ENCODE results near the gene LGMN. TPM values are rescaled to one million over a fixed set of nuclear protein-coding genes. Genes with fewer than 3 reads are reported as not detected.

Gene LGMN
- total RNA-seq, 2 donors from 2014 or later: 20.8 to 41.8 TPM

GRCh38 chr14:92693998-92694795, 54.2 kb downstream of the LGMN start:
- no peak for DNase-seq
- H3K4me3 ChIP-seq: no peak overlapping the region
- no peak for ATAC-seq
- intact Hi-C loops (cut with DNase I): no loop called here
- H3K4me1 ChIP-seq: peaks cover 24% of the 10 kb centered on the region
- TF ChIP-seq POLR2A (IDR thresholded peaks at IDR 0.05): no peak
- no peak for TF ChIP-seq CTCF (IDR thresholded peaks at IDR 0.05)
- H3K9me3 ChIP-seq: no peaks in the 10 kb centered on the region
- no peaks in the 10 kb centered on the region for H3K36me3 ChIP-seq (replicated peaks in 1 of 2; ENCODE audit: insufficient read depth in 1 of 2, low read depth in 2 of 2)
- H3K27me3 ChIP-seq: no peaks in the 10 kb centered on the region
- WGBS, 2 donors: 85 to 88% methylated on average over 14 to 18 of the region's 18 CpGs
- H3K27ac ChIP-seq: no peak overlapping the region

GRCh38 chr14:92692822-92693226, 55.6 kb downstream of the LGMN start:
- intact Hi-C loops (cut with DNase I): no loop called here
- 9% methylated on average over 2 of the region's 2 CpGs; no CpG with 5 or more reads in 1 of the 2 donors for WGBS, 2 donors

GRCh38 chr14:92690171-92691011, 58.0 kb downstream of the LGMN start:
- 54 to 58% methylated on average over 13 of the region's 13 CpGs for WGBS, 2 donors
- TF ChIP-seq CTCF (IDR thresholded peaks at IDR 0.05) (peak; percentile 46 to 72 (median 66)), POLR2A (IDR thresholded peaks at IDR 0.05) (no peak)
- H3K4me1 ChIP-seq: peaks cover 59% of the 10 kb centered on the region
- ATAC-seq (peak; percentile 32), DNase-seq (peak; percentile 64 to 78 (median 74))
- intact Hi-C loops (cut with DNase I): no loop called here
- H3K9me3 ChIP-seq: no peaks in the 10 kb centered on the region
- H3K4me3 ChIP-seq: no peak overlapping the region
- no peaks in the 10 kb centered on the region for H3K27me3 ChIP-seq
- no peak overlapping the region for H3K27ac ChIP-seq
- no peaks in the 10 kb centered on the region for H3K36me3 ChIP-seq (replicated peaks in 1 of 2; ENCODE audit: insufficient read depth in 1 of 2, low read depth in 2 of 2)

More at GRCh38 chr14:92692822-92693226, 55.6 kb downstream of the LGMN start:
- DNase-seq (peak; percentile 90 to 98 (median 96)), ATAC-seq (peak; percentile 64)
- Histone ChIP-seq H3K27ac (peak overlapping the region in 3 of 4 donors; percentile 38 to 69 (median 62)), H3K36me3 (replicated peaks in 1 of 2; ENCODE audit: insufficient read depth in 1 of 2, low read depth in 2 of 2) (no peaks in the 10 kb centered on the region), H3K27me3 (no peaks in the 10 kb centered on the region), H3K4me1 (peaks cover 37% of the 10 kb centered on the region), H3K9me3 (no peaks in the 10 kb centered on the region), H3K4me3 (no peak overlapping the region)
- no peak for TF ChIP-seq POLR2A (IDR thresholded peaks at IDR 0.05)
- peak in 1 of 7 experiments; percentile 22 for TF ChIP-seq CTCF (IDR thresholded peaks at IDR 0.05)

GRCh38 chr14:92688434-92689375, 59.7 kb downstream of the LGMN start:
- Histone ChIP-seq H3K36me3 (replicated peaks in 1 of 2; ENCODE audit: insufficient read depth in 1 of 2, low read depth in 2 of 2) (no peaks in the 10 kb centered on the region), H3K27me3 (no peaks in the 10 kb centered on the region), H3K27ac (peak overlapping the region in 3 of 4 donors; percentile 53 to 75 (median 74)), H3K4me1 (peaks cover 59% of the 10 kb centered on the region), H3K9me3 (no peaks in the 10 kb centered on the region), H3K4me3 (no peak overlapping the region)
- 68 to 70% methylated on average over 20 to 30 of the region's 30 CpGs for WGBS, 2 donors
- intact Hi-C loops (cut with DNase I): no loop called here
- no peak for TF ChIP-seq CTCF (IDR thresholded peaks at IDR 0.05)
- no peak for TF ChIP-seq POLR2A (IDR thresholded peaks at IDR 0.05)
- DNase-seq (peak; percentile 34 to 57 (median 48)), ATAC-seq (no peak)
